ENCODE measurements around the gene CDCP1.
A peak's percentile ranks its signal among the peaks of the same experiment; 100 is the strongest.
"Not testable (repeated sequence)": the region's sequence is repeated elsewhere in the genome, so short reads cannot be mapped to it uniquely, and the experiment has no call there.

Gene CDCP1

GRCh38 chr3:45084820-45085816 lies 61.1 kb downstream of the CDCP1 start:
- peak; percentile 96 for DNase-seq (ENCODE audit: low read depth)

GRCh38 chr3:45084361-45084760 lies 61.8 kb downstream of the CDCP1 start:
- no peak for DNase-seq (ENCODE audit: low read depth)

GRCh38 chr3:45083023-45083422 lies 63.2 kb downstream of the CDCP1 start:
- DNase-seq (ENCODE audit: low read depth), result no peak

- DNase-seq (ENCODE audit: low read depth), result no peak
Measured at GRCh38 chr3:45082142-45082538, 64.0 kb downstream of the CDCP1 start.

GRCh38 chr3:45081506-45082141 lies 64.6 kb downstream of the CDCP1 start:
- DNase-seq (ENCODE audit: low read depth), result no peak

- no peak for DNase-seq (ENCODE audit: low read depth)
Measured at GRCh38 chr3:45080824-45081223, 65.4 kb downstream of the CDCP1 start.

GRCh38 chr3:45079715-45080114 lies 66.5 kb downstream of the CDCP1 start:
- no peak for DNase-seq (ENCODE audit: low read depth)

GRCh38 chr3:45078910-45079522 lies 67.2 kb downstream of the CDCP1 start:
- DNase-seq (ENCODE audit: low read depth), result peak; percentile 66

GRCh38 chr3:45078256-45078655 lies 67.9 kb downstream of the CDCP1 start:
- not testable (repeated sequence) for DNase-seq (ENCODE audit: low read depth)

- no peak for DNase-seq (ENCODE audit: low read depth)
Measured at GRCh38 chr3:45075821-45076625, 70.2 kb downstream of the CDCP1 start.

GRCh38 chr3:45071075-45071474 lies 75.1 kb downstream of the CDCP1 start:
- DNase-seq (ENCODE audit: low read depth), result no peak

- no peak for DNase-seq (ENCODE audit: low read depth)
Measured at GRCh38 chr3:45067941-45068340, 78.2 kb downstream of the CDCP1 start.

GRCh38 chr3:45067486-45067885 lies 78.7 kb downstream of the CDCP1 start:
- DNase-seq (ENCODE audit: low read depth), result no peak

- no peak for DNase-seq (ENCODE audit: low read depth)
Measured at GRCh38 chr3:45066109-45066801, 79.9 kb downstream of the CDCP1 start.

GRCh38 chr3:45065373-45065720 lies 80.8 kb downstream of the CDCP1 start:
- no peak for DNase-seq (ENCODE audit: low read depth)

- peak; percentile 73 for DNase-seq (ENCODE audit: low read depth)
Measured at GRCh38 chr3:45064512-45065372, 81.4 kb downstream of the CDCP1 start.

GRCh38 chr3:45062697-45063070 lies 83.5 kb downstream of the CDCP1 start:
- no peak for DNase-seq (ENCODE audit: low read depth)

GRCh38 chr3:45060165-45060892 lies 85.8 kb downstream of the CDCP1 start:
- DNase-seq (ENCODE audit: low read depth), result no peak

- DNase-seq (ENCODE audit: low read depth), result no peak
Measured at GRCh38 chr3:45059132-45059531, 87.0 kb downstream of the CDCP1 start.

- DNase-seq (ENCODE audit: low read depth), result no peak
Measured at GRCh38 chr3:45057557-45057956, 88.6 kb downstream of the CDCP1 start.

Data from amniotic epithelial cell (primary cell).